HepG2 (cell line): ENCODE data around the gene CLDN15. TPM values are rescaled to one million over a fixed set of nuclear protein-coding genes. Genes with fewer than 3 reads are reported as not detected.

Experiments
- HNRNPLL ChIP-seq: fragments of 200-400 bp; formaldehyde crosslinking; IDR thresholded peaks from 2 replicates; pipeline ENCODE4 v1.6.1; 2017; ENCODE audit warnings: mild to moderate bottlenecking, low read depth, low read length; ENCODE audit not compliant: poor library complexity, severe bottlenecking
- LCORL ChIP-seq, 2 experiments: fragments of 450-650 bp in 1 of 2; sonication (generic) in 1 of 2; formaldehyde crosslinking in 1 of 2; IDR thresholded peaks; 2 replicates each; pipeline versions ENCODE4 v1.5.0 to v1.6.1; 2017 to 2020; ENCODE audit warnings: antibody characterized with exemption in 1 of 2, missing genetic modification reagents in 1 of 2
- NR2F1 ChIP-seq, 2 experiments: fragments of 450-650 bp in 1 of 2; formaldehyde crosslinking in 1 of 2; IDR thresholded peaks; 2 replicates each; pipeline versions ENCODE4 v1.5.0 to v1.6.1; 2016 to 2020; ENCODE audit warnings: mild to moderate bottlenecking in 1 of 2, missing compliant biosample characterization in 1 of 2, missing genetic modification reagents in 1 of 2, moderate library complexity in 1 of 2
- NR2F6 ChIP-seq, 2 experiments: IDR thresholded peaks; 2 replicates each; pipeline ENCODE4 v1.6.1; 2016; ENCODE audit warnings: antibody characterized with exemption in 1 of 2, mild to moderate bottlenecking in 1 of 2
- TBL1XR1 ChIP-seq: fragments of 150-350 bp; IDR thresholded peaks from 2 replicates; pipeline ENCODE4 v1.6.1; 2014; ENCODE audit warnings: borderline replicate concordance, low read length; ENCODE audit not compliant: partially characterized antibody
- THRA ChIP-seq: sonication (generic); formaldehyde crosslinking; IDR thresholded peaks from 2 replicates; pipeline ENCODE4 v1.4.0; 2020; ENCODE audit warnings: missing genetic modification reagents, borderline replicate concordance
- ZBTB7A ChIP-seq: sonication (generic); formaldehyde crosslinking; IDR thresholded peaks from 2 replicates; pipeline ENCODE4 v1.8.0; 2022; ENCODE audit warnings: mild to moderate bottlenecking, missing genetic modification reagents
- ZC3H13 ChIP-seq: sonication (generic); formaldehyde crosslinking; IDR thresholded peaks from 2 replicates; pipeline ENCODE4 v1.8.1; 2023; ENCODE audit warnings: mild to moderate bottlenecking, missing genetic modification reagents, moderate library complexity
- ZFP37 ChIP-seq: sonication (generic); formaldehyde crosslinking; IDR thresholded peaks from 2 replicates; pipeline ENCODE4 v1.4.0; 2020; ENCODE audit warnings: missing genetic modification reagents, borderline replicate concordance
- ZNF121 ChIP-seq: sonication (generic); formaldehyde crosslinking; IDR thresholded peaks from 2 replicates; pipeline ENCODE4 v1.5.0; 2020; ENCODE audit warnings: mild to moderate bottlenecking, missing genetic modification reagents
- ZNF572 ChIP-seq: sonication (generic); formaldehyde crosslinking; IDR thresholded peaks from 2 replicates; pipeline ENCODE4 v1.5.1; 2020; ENCODE audit warnings: mild to moderate bottlenecking, missing genetic modification reagents
- polyA plus RNA-seq, 8 experiments: library from polyadenylated mRNA; depleted of rRNA in 3 of 8; stranded (reverse) in 7 of 8; unstranded in 1 of 8; fragments of >200 nt; fragmentation: Illumina TruSeq in 4 of 8; extraction: Trizol in 4 of 8; gene quantifications; 2 replicates each; pipeline versions ENCODE4 v1.2.1 to v1.2.3, GENCODE V29; 2011 to 2016; ENCODE audit warnings: low read depth in 4 of 8, missing spikeins in 1 of 8, mixed read lengths in 1 of 8; ENCODE audit not compliant: insufficient read depth in 1 of 8
- total RNA-seq, 5 experiments: library from RNA; depleted of rRNA; stranded (reverse); fragments of >200 nt; fragmentation: Illumina TruSeq; extraction: Trizol; gene quantifications; 2 replicates each; pipeline ENCODE4 v1.2.3, GENCODE V29; 2016; ENCODE audit warnings: low read depth in 1 of 5
- TF ChIP-seq, protein P1 (sequence below): sonication (generic); formaldehyde crosslinking; IDR thresholded peaks from 2 replicates; pipeline ENCODE4 v1.5.1; 2020; ENCODE audit warnings: mild to moderate bottlenecking, missing genetic modification reagents, borderline replicate concordance
- TF ChIP-seq, protein P2 (sequence below): sonication (generic); formaldehyde crosslinking; IDR thresholded peaks from 2 replicates; pipeline ENCODE4 v1.4.0; 2020; ENCODE audit warnings: missing genetic modification reagents
- TF ChIP-seq, protein P3 (sequence below): sonication (generic); formaldehyde crosslinking; IDR thresholded peaks from 2 replicates; pipeline ENCODE4 v1.4.0; 2020; ENCODE audit warnings: missing genetic modification reagents, borderline replicate concordance

Gene CLDN15
- total and polyA plus RNA-seq, 2 of the 13 experiments (the other 11 are each of a cell fraction or from before 2014, with no cell fraction given) = 7.1 to 17.8 TPM

GRCh38 chr7:101200862-101201599 is 36.6 kb downstream of the CLDN15 start, which contains the start of gene MOGAT3 (continued):
- TF ChIP-seq, protein P1, sequence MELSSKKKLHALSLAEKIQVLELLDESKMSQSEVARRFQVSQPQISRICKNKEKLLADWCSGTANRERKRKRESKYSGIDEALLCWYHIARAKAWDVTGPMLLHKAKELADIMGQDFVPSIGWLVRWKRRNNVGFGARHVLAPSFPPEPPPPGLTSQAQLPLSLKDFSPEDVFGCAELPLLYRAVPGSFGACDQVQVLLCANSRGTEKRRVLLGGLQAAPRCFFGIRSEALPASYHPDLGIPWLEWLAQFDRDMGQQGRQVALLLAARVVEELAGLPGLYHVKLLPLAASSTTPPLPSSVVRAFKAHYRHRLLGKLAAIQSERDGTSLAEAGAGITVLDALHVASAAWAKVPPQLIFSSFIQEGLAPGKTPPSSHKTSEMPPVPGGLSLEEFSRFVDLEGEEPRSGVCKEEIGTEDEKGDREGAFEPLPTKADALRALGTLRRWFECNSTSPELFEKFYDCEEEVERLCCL (CRISPR knock-in tag) = peak; percentile 83; the same call in 1 of the 2 replicates
- peak; percentile 69 for TF ChIP-seq TBL1XR1
- no peak for TF ChIP-seq ZNF121 (CRISPR knock-in tag)
- TF ChIP-seq, protein P2, sequence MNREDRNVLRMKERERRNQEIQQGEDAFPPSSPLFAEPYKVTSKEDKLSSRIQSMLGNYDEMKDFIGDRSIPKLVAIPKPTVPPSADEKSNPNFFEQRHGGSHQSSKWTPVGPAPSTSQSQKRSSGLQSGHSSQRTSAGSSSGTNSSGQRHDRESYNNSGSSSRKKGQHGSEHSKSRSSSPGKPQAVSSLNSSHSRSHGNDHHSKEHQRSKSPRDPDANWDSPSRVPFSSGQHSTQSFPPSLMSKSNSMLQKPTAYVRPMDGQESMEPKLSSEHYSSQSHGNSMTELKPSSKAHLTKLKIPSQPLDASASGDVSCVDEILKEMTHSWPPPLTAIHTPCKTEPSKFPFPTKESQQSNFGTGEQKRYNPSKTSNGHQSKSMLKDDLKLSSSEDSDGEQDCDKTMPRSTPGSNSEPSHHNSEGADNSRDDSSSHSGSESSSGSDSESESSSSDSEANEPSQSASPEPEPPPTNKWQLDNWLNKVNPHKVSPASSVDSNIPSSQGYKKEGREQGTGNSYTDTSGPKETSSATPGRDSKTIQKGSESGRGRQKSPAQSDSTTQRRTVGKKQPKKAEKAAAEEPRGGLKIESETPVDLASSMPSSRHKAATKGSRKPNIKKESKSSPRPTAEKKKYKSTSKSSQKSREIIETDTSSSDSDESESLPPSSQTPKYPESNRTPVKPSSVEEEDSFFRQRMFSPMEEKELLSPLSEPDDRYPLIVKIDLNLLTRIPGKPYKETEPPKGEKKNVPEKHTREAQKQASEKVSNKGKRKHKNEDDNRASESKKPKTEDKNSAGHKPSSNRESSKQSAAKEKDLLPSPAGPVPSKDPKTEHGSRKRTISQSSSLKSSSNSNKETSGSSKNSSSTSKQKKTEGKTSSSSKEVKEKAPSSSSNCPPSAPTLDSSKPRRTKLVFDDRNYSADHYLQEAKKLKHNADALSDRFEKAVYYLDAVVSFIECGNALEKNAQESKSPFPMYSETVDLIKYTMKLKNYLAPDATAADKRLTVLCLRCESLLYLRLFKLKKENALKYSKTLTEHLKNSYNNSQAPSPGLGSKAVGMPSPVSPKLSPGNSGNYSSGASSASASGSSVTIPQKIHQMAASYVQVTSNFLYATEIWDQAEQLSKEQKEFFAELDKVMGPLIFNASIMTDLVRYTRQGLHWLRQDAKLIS (CRISPR knock-in tag) = peak; percentile 55; the same call in 1 of the 2 replicates
- TF ChIP-seq, protein P3, sequence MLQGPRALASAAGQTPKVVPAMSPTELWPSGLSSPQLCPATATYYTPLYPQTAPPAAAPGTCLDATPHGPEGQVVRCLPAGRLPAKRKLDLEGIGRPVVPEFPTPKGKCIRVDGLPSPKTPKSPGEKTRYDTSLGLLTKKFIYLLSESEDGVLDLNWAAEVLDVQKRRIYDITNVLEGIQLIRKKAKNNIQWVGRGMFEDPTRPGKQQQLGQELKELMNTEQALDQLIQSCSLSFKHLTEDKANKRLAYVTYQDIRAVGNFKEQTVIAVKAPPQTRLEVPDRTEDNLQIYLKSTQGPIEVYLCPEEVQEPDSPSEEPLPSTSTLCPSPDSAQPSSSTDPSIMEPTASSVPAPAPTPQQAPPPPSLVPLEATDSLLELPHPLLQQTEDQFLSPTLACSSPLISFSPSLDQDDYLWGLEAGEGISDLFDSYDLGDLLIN (CRISPR knock-in tag) = peak; percentile 58; the same call in 1 of the 2 replicates
- TF ChIP-seq LCORL (IDR thresholded peaks at IDR 0.05) = peak; percentile 75; the same call in 1 of the 2 replicates
- TF ChIP-seq LCORL (CRISPR knock-in tag; IDR thresholded peaks at IDR 0.05) = peak; percentile 96
- peak; percentile 96 for TF ChIP-seq NR2F6 (IDR thresholded peaks at IDR 0.05)
- TF ChIP-seq NR2F6 (CRISPR knock-in tag; IDR thresholded peaks at IDR 0.05) = peak; percentile 97
- TF ChIP-seq THRA (CRISPR knock-in tag) = peak; percentile 72; the same call in 1 of the 2 replicates
- no peak for TF ChIP-seq ZNF572 (CRISPR knock-in tag)
- peak; percentile 86 for TF ChIP-seq ZC3H13
- no peak for TF ChIP-seq HNRNPLL
- TF ChIP-seq ZFP37 (CRISPR knock-in tag) = peak; percentile 74; the same call in 1 of the 2 replicates
- TF ChIP-seq NR2F1 (CRISPR knock-in tag; IDR thresholded peaks at IDR 0.05) = peak; percentile 88 to 90
- peak; percentile 24; the same call in 1 of the 2 replicates for TF ChIP-seq ZBTB7A (CRISPR knock-in tag)
